DND-41 (cell line): ENCODE results near the gene CSAD.

Experiments
- EZH2 ChIP-seq: IDR thresholded peaks from 3 replicates; pipeline ENCODE4 v1.6.1; 2012; ENCODE audit warnings: borderline replicate concordance, low read depth, mild to moderate bottlenecking, moderate library complexity, low read length, inconsistent platforms; ENCODE audit not compliant: severe bottlenecking
- TF ChIP-seq, protein P1 (sequence below): IDR thresholded peaks from 2 replicates; pipeline ENCODE4 v1.5.1; 2012; ENCODE audit warnings: borderline replicate concordance, low read length, moderate library complexity, mild to moderate bottlenecking; ENCODE audit not compliant: poor library complexity, severe bottlenecking; ENCODE audit errors: extremely low read depth

DNA sequence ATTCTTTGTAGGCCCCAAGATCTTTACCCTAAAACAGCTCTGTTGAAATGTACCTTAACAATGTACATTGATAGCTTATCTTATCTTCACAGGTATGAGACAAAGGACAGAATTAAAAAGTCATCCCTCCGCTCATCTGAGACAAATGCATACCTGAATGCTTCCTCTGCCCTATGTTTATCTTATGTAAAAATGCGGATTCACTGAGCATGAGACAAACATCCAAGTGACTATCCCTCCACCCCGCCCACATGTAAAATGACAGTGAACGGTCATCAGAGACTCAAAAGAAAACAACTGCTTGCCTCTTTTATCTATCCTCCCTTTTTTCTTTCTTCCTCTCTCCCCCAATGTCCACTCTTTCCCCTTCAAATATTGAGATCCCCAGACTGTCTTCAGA, 37.4 kb downstream of the CSAD start:
- TF ChIP-seq, protein P1, sequence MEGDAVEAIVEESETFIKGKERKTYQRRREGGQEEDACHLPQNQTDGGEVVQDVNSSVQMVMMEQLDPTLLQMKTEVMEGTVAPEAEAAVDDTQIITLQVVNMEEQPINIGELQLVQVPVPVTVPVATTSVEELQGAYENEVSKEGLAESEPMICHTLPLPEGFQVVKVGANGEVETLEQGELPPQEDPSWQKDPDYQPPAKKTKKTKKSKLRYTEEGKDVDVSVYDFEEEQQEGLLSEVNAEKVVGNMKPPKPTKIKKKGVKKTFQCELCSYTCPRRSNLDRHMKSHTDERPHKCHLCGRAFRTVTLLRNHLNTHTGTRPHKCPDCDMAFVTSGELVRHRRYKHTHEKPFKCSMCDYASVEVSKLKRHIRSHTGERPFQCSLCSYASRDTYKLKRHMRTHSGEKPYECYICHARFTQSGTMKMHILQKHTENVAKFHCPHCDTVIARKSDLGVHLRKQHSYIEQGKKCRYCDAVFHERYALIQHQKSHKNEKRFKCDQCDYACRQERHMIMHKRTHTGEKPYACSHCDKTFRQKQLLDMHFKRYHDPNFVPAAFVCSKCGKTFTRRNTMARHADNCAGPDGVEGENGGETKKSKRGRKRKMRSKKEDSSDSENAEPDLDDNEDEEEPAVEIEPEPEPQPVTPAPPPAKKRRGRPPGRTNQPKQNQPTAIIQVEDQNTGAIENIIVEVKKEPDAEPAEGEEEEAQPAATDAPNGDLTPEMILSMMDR = no peak
- no peak for TF ChIP-seq EZH2
